Measurements from ENCODE around the gene ELMO1. TPM values are rescaled to one million over a fixed set of nuclear protein-coding genes. Genes with fewer than 3 reads are reported as not detected.

ELMO1 gene
- total RNA-seq, 1 experiment from 2014 or later, result not detected

DNA sequence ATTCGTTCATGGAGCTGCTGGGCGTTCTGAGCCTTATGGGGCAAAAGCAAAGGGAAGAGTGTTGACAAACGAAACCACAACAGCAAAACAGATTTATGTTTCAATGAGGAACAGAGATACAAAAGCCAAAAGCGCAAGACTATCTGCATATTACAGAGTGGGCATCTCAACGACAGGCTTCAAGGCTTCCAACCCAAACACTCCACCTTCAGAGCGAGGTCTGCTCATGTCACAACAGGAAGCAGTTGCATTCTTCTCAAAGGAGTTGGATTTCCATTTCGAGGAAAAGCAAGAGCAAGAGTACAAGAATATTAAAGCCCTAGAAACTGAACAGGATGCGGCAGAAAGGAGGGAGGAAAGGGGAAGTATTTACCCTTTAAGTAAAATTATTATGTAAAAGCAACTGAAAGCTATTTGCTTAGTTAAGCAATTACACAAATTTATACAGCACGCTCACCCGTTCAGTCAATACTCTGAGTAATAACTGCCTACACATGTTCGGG lies 189.3 kb downstream of the ELMO1 start:
- H3K4me3 ChIP-seq (ENCODE audit: low read depth, low read length, poor library complexity, severe bottlenecking), result no peak overlapping the region
- H3K4me1 ChIP-seq (ENCODE audit: insufficient read depth, low read length, poor library complexity, severe bottlenecking), result no peaks in the 10 kb centered on the region
- DNase-seq (ENCODE audit: low spot score), result no peak
- TF ChIP-seq EZH2 (IDR thresholded peaks at IDR 0.05; ENCODE audit: borderline replicate concordance, low read depth, low read length, poor library complexity, severe bottlenecking), result no peak
- TF ChIP-seq, protein P1, sequence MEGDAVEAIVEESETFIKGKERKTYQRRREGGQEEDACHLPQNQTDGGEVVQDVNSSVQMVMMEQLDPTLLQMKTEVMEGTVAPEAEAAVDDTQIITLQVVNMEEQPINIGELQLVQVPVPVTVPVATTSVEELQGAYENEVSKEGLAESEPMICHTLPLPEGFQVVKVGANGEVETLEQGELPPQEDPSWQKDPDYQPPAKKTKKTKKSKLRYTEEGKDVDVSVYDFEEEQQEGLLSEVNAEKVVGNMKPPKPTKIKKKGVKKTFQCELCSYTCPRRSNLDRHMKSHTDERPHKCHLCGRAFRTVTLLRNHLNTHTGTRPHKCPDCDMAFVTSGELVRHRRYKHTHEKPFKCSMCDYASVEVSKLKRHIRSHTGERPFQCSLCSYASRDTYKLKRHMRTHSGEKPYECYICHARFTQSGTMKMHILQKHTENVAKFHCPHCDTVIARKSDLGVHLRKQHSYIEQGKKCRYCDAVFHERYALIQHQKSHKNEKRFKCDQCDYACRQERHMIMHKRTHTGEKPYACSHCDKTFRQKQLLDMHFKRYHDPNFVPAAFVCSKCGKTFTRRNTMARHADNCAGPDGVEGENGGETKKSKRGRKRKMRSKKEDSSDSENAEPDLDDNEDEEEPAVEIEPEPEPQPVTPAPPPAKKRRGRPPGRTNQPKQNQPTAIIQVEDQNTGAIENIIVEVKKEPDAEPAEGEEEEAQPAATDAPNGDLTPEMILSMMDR (conservative IDR thresholded peaks at IDR 0.05; ENCODE audit: low read depth, low read length), result no peak
- no peaks in the 10 kb centered on the region for H3K9me3 ChIP-seq (ENCODE audit: low read depth, low read length, poor library complexity, severe bottlenecking)
- BruUV-seq (replicated peaks), result no TSS peak
- no peak overlapping the region for H3K27ac ChIP-seq (ENCODE audit: low read depth, low read length, poor library complexity, severe bottlenecking)
- H3K27me3 ChIP-seq (replicated peaks; ENCODE audit: insufficient read depth, low read depth, low read length, poor library complexity), result peaks cover 24% of the 10 kb centered on the region
- ChIA-PET POLR2A (ENCODE audit: low non-redundant PET) (no interaction called here), CTCF (no interaction called here)
- intact Hi-C loops (cut with micrococcal nuclease; ENCODE audit: unreplicated experiment), result no loop called here
- H3K36me3 ChIP-seq (ENCODE audit: insufficient read depth, low read length, poor library complexity, severe bottlenecking), result no peaks in the 10 kb centered on the region

DNA sequence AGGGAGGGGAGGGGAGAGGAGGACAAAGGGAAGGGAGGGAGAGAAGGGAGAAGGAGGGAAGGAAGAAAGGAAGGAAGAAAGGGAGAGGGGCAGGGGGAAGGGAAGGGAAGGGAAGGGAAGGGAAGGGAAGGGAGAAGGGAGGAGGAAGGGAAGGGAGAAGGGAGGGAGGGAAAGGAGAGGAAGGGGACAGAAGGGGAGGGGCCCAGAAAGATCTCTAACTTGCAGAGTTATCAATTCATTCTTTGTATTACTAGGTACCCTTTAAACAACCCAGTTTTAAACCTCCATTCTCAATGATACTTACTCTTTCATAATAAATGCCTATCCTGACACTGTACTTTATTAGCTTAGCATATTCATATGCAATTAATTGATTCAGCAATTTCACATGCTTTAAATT lies 192.0 kb downstream of the ELMO1 start:
- Histone ChIP-seq H3K4me1 (ENCODE audit: insufficient read depth, low read length, poor library complexity, severe bottlenecking) (no peaks in the 10 kb centered on the region), H3K4me3 (ENCODE audit: low read depth, low read length, poor library complexity, severe bottlenecking) (no peak overlapping the region), H3K27me3 (replicated peaks; ENCODE audit: insufficient read depth, low read depth, low read length, poor library complexity) (peaks cover 24% of the 10 kb centered on the region), H3K36me3 (ENCODE audit: insufficient read depth, low read length, poor library complexity, severe bottlenecking) (no peaks in the 10 kb centered on the region), H3K27ac (ENCODE audit: low read depth, low read length, poor library complexity, severe bottlenecking) (no peak overlapping the region), H3K9me3 (ENCODE audit: low read depth, low read length, poor library complexity, severe bottlenecking) (no peaks in the 10 kb centered on the region)
- POLR2A ChIA-PET (ENCODE audit: low non-redundant PET), result no interaction called here
- intact Hi-C loops (cut with micrococcal nuclease; ENCODE audit: unreplicated experiment), result no loop called here
- no peak for DNase-seq (ENCODE audit: low spot score)
- CTCF ChIA-PET, result no interaction called here
- no TSS peak for BruUV-seq (replicated peaks)
- TF ChIP-seq, protein P1 (conservative IDR thresholded peaks at IDR 0.05; ENCODE audit: low read depth, low read length), result no peak
- TF ChIP-seq EZH2 (IDR thresholded peaks at IDR 0.05; ENCODE audit: borderline replicate concordance, low read depth, low read length, poor library complexity, severe bottlenecking), result no peak

DNA sequence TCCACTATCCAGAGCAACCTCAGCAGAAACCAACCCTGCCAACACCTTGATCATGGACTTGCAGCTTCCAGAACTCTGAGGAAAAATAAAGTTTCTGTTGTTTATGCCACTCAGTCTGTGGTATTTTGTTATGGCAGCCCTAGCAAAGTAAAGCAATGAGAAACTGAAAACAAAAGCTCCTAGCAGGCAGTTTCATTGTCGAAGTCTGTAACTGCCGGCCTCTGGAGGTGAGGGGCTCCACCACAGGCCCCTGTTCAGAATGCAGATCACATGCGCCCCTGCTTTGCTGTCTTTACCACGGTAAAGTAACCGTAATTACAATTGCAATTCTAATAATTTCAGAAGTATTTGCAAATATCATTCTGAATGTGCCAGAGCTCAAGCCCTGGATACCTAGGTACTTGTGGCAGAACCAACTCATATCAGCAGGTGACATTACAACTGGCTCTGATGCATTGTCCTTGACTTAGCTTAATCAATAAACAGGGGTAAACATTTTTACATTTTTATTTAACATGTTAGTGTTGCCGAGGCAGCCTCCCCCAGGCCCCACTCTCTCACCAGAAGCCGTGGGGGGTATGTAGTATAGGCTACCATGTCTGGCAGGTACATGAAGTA lies 193.2 kb downstream of the ELMO1 start:
- no peaks in the 10 kb centered on the region for H3K4me1 ChIP-seq (ENCODE audit: insufficient read depth, low read length, poor library complexity, severe bottlenecking)
- H3K9me3 ChIP-seq (ENCODE audit: low read depth, low read length, poor library complexity, severe bottlenecking), result no peaks in the 10 kb centered on the region
- DNase-seq (ENCODE audit: low spot score), result no peak
- intact Hi-C loops (cut with micrococcal nuclease; ENCODE audit: unreplicated experiment), result no loop called here
- no peaks in the 10 kb centered on the region for H3K36me3 ChIP-seq (ENCODE audit: insufficient read depth, low read length, poor library complexity, severe bottlenecking)
- no peak overlapping the region for H3K4me3 ChIP-seq (ENCODE audit: low read depth, low read length, poor library complexity, severe bottlenecking)
- ChIA-PET POLR2A (ENCODE audit: low non-redundant PET) (no interaction called here), CTCF (no interaction called here)
- BruUV-seq (replicated peaks), result no TSS peak
- peaks cover 22% of the 10 kb centered on the region for H3K27me3 ChIP-seq (replicated peaks; ENCODE audit: insufficient read depth, low read depth, low read length, poor library complexity)
- TF ChIP-seq, protein P1 (conservative IDR thresholded peaks at IDR 0.05; ENCODE audit: low read depth, low read length), result no peak
- TF ChIP-seq EZH2 (IDR thresholded peaks at IDR 0.05; ENCODE audit: borderline replicate concordance, low read depth, low read length, poor library complexity, severe bottlenecking), result no peak
- no peak overlapping the region for H3K27ac ChIP-seq (ENCODE audit: low read depth, low read length, poor library complexity, severe bottlenecking)

All from A673 (cell line).